Activated CD8-positive, alpha-beta memory T cell treated with anti-CD3 and anti-CD28 coated beads, Interleukin-2, amount 50 U/mL, for 4 hours (primary cell): ENCODE measurements around the gene MRPS2.

ENCODE experiments used
- DNase-seq: peaks from one replicate; pipeline ENCODE4 v3.0.0-alpha.2; 2020

The MRPS2 gene

DNA sequence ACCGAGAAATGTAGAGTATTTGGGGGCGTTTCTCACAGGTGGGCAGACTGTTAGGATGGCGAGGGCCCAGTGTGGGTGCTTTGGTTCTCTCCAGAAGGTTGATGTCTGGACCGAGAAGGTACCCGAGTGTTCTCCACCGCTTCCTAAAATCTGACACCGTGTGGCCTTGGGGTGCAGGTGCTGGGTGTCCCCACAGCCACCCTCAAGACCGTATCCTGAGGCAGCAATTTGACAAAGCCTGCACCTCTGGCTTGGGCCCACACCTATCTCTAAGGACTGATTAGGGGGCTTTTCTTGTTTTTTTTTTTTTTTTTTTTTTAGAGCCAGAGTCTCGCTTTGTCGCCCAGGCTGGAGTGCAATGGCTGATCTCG lies 19.6 kb upstream of the MRPS2 start:
- no peak for DNase-seq

DNA sequence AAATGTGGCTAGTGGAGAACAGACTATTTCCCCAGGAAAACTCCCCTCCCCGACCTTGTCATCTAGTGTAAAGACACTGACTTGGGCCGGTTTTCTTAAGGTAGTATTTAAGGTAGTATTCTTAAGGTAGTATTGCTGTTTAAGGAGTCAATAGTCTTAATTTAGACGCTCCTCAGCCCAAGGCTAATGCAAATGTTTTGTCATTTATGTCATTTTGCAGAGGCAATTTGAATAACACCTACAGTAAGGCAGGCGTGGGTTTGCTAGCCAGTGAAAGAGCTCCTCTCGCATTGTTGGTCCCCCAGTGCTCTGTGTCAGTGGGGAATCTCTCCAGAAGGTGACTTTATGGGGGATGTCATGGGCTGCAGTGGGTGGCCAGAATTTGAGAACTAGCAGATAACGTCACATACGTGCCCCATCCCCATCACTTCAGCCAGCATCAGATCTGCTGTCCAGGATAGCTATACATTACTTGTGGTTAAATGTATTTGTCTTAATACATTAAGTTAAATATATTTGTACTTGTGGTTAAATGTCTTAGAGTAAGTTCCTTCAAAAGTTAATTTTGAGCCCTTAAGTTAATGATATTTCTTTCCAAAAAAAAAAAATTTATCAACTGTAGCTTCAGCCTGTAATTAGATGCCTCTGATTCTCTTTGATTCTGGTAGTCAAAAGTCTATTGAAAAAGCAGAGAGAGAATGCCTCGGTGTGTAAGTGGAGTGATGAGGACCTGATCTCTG lies 18.3 kb upstream of the MRPS2 start:
- DNase-seq = no peak

GRCh38 chr9:135484460-135485277 lies 15.8 kb upstream of the MRPS2 start:
- DNase-seq = no peak

- no peak for DNase-seq
Observed at GRCh38 chr9:135485385-135485784, 15.1 kb upstream of the MRPS2 start.

GRCh38 chr9:135485832-135486231 lies 14.7 kb upstream of the MRPS2 start:
- no peak for DNase-seq

DNA sequence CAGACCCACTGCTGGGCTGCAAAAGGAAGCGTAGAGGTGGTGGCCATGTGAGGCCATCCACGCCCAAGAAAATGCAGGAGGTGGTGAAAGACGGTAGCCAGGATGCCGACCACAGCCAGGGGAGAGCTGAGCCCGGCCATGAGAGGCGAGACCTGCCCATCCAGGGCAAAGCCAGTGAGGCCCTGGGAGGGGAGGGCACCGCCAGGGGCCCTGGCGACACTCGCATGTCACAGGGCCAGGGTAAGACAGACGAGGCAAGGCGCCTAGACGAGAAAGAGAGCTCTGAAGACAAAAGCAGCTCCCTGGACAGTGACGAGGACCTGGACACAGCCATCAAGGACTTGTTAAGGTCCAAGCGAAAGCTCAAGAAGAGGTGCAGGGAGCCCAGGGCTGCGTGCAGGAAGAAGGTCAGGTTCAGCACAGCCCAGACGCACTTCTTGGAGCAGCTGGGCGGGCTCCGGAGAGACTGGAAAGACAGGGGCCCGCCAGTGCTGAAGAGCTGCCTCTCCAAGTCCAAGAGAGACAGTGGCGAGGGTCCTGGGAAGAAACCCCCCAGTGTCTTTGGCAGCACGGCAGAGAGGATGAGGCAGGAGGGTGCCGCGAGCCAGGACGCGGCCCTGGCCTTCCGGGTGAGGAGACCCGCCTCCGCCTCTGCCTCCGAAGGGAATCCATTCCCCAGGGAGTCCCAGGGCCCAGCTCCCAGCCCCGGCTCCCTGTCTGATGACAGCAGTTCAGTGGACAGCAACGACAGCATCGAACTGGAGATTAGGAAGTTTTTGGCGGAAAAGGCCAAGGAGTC lies 14.0 kb upstream of the MRPS2 start:
- DNase-seq = no peak

- DNase-seq = no peak
Observed at GRCh38 chr9:135487281-135488012, 13.0 kb upstream of the MRPS2 start.

- no peak for DNase-seq
Observed at GRCh38 chr9:135488013-135488330, 12.5 kb upstream of the MRPS2 start.

DNA sequence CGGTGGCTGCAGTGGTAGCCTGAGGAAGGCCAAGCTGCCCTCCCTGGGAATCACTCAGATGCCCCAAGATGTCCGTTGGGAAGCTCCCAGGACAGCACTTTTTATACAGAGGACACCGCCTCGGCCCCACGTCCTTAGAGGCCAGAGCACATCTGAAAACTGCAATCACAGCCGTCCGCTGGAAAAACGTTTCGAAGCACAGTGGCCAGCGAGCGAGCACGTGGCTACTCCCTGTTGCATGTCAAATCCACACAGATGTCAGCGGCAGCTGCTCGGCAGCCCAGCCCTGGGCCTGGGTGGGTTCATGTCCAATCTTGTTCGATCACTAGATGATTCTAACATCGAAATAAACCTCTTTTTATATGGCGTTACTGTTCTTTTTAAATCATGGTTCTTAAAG lies 12.0 kb upstream of the MRPS2 start:
- no peak for DNase-seq

GRCh38 chr9:135489188-135489906 lies 11.1 kb upstream of the MRPS2 start:
- no peak for DNase-seq

GRCh38 chr9:135490166-135490870 lies 10.2 kb upstream of the MRPS2 start:
- DNase-seq = no peak

- no peak for DNase-seq
Observed at GRCh38 chr9:135490980-135491464, 9.5 kb upstream of the MRPS2 start.

DNA sequence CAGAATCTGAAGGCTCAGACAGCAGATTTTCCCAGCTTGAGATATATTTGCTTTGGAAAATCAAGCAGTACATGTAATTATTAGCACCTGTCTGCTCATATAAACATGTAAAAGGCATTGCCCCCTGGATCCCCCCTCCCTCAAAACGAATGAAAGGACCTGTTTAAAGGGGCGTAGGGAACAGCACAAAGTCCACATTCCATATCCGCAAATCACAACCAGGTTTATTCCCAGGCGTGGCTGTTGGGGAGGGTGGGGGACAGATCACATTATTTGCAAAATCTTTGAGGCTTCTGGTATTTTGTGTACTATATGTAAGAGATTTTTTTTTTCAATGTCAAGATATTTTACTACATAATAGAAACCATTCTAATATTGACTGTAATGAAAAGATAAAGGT lies 8.7 kb upstream of the MRPS2 start:
- DNase-seq = no peak

DNA sequence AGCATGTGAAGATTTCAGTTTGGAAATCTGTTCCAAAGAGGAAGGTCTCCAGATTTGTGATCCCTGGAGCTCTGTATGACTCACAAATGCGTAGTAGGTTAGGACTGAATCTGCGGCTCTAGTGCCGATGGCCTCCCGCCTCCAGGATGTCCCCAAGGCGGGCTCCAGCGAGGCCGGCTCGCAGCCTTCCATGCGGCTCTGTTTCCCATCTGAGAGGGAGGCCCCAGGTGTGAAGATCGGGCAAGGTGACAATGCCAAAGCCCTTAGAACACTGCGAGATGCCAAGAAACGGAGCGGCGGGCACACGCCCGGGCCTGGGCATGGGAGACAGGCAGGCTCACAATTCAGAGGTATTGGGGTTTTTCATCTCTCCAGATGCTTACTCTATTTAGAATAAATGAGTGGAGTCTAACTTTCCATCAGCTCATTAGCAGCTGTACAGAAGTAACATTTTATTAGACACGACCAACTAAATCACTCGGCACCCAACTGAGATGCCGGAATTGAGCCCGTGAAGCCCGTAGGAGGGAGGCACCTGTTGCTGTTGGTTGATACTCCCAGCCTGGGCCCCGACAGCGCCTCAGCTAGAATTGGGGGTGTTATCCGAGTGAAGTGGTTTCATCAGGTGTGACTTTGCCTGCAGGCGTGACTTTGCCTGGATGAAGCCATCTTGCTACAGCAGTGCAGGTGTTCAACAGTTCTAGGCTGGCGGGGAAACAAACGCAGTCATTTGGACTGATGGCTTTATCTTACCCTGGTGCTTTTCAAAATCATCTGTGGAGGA lies 7.4 kb upstream of the MRPS2 start:
- DNase-seq = no peak

GRCh38 chr9:135494791-135495559 lies 5.5 kb upstream of the MRPS2 start:
- DNase-seq = no peak

GRCh38 chr9:135498381-135499126 lies 1.9 kb upstream of the MRPS2 start:
- DNase-seq = no peak

- peak; percentile 94 for DNase-seq
Observed at GRCh38 chr9:135499326-135500070, 984 bp upstream of the MRPS2 start.

DNA sequence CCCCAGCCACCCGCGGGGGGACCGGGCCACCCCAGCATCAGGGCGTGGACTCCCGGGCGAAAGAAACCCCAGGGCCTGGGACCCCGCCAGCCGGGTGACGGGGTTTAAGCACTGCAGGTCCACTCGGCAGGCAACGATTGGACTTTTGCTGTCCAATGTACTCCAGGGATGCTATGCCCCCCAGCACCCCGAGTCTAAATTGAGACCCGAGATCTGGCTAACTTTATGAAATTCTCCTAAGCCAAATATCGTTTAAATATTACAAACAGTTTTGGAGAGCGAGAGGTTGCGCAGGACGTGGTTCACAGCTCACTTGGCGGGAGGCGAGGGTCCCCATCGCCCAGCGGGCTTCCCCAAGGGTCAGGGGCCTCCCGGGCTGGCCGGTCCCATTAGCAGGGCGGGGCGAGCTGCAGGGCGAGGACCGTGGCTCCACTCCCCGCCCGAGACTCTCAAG lies 384 bp upstream of the MRPS2 start:
- DNase-seq = no peak
